GM23338 (cell line): ENCODE results near the gene VHLL. TPM values are rescaled to one million over a fixed set of nuclear protein-coding genes. Genes with fewer than 3 reads are reported as not detected.

ENCODE experiments used
- ATAC-seq: fragments of 200-7000 bp; cut with Tn5 transposase; 3 replicates; pipeline ENCODE4 v1.9.1; 2020
- DNase-seq: peaks from one replicate; pipeline ENCODE4 v3.0.0-alpha.2; 2015; ENCODE audit warnings: low spot score
- H2AFZ ChIP-seq: fragments of 200-600 bp; sonication (generic); 2 replicates; pipeline ENCODE4 v1.8.0; 2016; ENCODE audit warnings: antibody characterized with exemption, mild to moderate bottlenecking, moderate library complexity
- H3F3A ChIP-seq: fragments of 200-600 bp; sonication (generic); replicated peaks from 2 replicates; pipeline ENCODE4 v1.8.0; 2017; ENCODE audit warnings: antibody characterized with exemption, mixed run types, low read depth
- H3K27ac ChIP-seq: fragments of 200-600 bp; sonication (generic); 2 replicates; pipeline ENCODE4 v1.6.1; 2016; ENCODE audit warnings: low read depth
- H3K27me3 ChIP-seq: fragments of 200-600 bp; sonication (generic); 2 replicates; pipeline ENCODE4 v1.8.0; 2016; ENCODE audit warnings: mild to moderate bottlenecking, mixed run types, moderate library complexity; ENCODE audit not compliant: insufficient read depth
- H3K36me3 ChIP-seq: fragments of 200-600 bp; sonication (generic); 2 replicates; pipeline ENCODE4 v1.8.0; 2016; ENCODE audit warnings: mild to moderate bottlenecking; ENCODE audit not compliant: insufficient read depth
- H3K4me1 ChIP-seq: fragments of 200-600 bp; sonication (generic); 2 replicates; pipeline ENCODE4 v1.8.0; 2016; ENCODE audit warnings: mild to moderate bottlenecking, moderate library complexity; ENCODE audit not compliant: insufficient read depth
- H3K4me2 ChIP-seq: fragments of 200-600 bp; sonication (generic); 2 replicates; pipeline ENCODE4 v1.7.1; 2017; ENCODE audit warnings: mixed run types
- H3K4me3 ChIP-seq: fragments of 200-600 bp; sonication (generic); 2 replicates; pipeline ENCODE4 v1.6.1; 2016; ENCODE audit warnings: mixed run types
- H3K79me2 ChIP-seq: fragments of 200-600 bp; sonication (generic); replicated peaks from 2 replicates; pipeline ENCODE4 v1.8.0; 2017; ENCODE audit warnings: mild to moderate bottlenecking; ENCODE audit not compliant: insufficient read depth
- H3K9me2 ChIP-seq: fragments of 200-600 bp; sonication (generic); 2 replicates; pipeline ENCODE4 v1.8.0; 2017; ENCODE audit not compliant: insufficient read depth
- H4K20me1 ChIP-seq: fragments of 200-600 bp; sonication (generic); replicated peaks from 2 replicates; pipeline ENCODE4 v1.8.0; 2017; ENCODE audit warnings: mild to moderate bottlenecking; ENCODE audit not compliant: insufficient read depth
- H3K27ac Mint-ChIP-seq: 2 replicates; pipeline ENCODE4 v1.8.0; 2020; ENCODE audit warnings: inconsistent platforms, mild to moderate bottlenecking, moderate library complexity, mixed read lengths
- H3K27me3 Mint-ChIP-seq: 3 replicates; pipeline ENCODE4 v1.8.0; 2022; ENCODE audit warnings: low read depth, mild to moderate bottlenecking, moderate library complexity, mixed read lengths, inconsistent platforms; ENCODE audit not compliant: insufficient read depth, poor library complexity
- H3K36me3 Mint-ChIP-seq: 3 replicates; pipeline ENCODE4 v1.8.0; 2021; ENCODE audit warnings: low read depth, mild to moderate bottlenecking, inconsistent platforms, moderate library complexity, mixed read lengths
- H3K4me1 Mint-ChIP-seq: 3 replicates; pipeline ENCODE4 v1.8.0; 2020; ENCODE audit warnings: mild to moderate bottlenecking, inconsistent platforms, mixed read lengths
- H3K4me3 Mint-ChIP-seq: 3 replicates; pipeline ENCODE4 v1.8.0; 2021; ENCODE audit warnings: moderate library complexity, mild to moderate bottlenecking, inconsistent platforms, mixed read lengths
- H3K9me3 Mint-ChIP-seq: 3 replicates; pipeline ENCODE4 v1.8.0; 2020; ENCODE audit warnings: moderate library complexity, mild to moderate bottlenecking, inconsistent platforms, mixed read lengths
- CREB1 ChIP-seq: fragments of 250-450 bp; sonication (Bioruptor Pico); IDR thresholded peaks from 2 replicates; pipeline ENCODE4 v1.5.0; 2020; ENCODE audit warnings: low read depth, mild to moderate bottlenecking, moderate library complexity
- EZH2 ChIP-seq: fragments of 200-600 bp; sonication (generic); IDR thresholded peaks from one replicate; pipeline ENCODE4 v1.8.0; 2017; ENCODE audit warnings: antibody characterized with exemption, mild to moderate bottlenecking, low read depth; ENCODE audit not compliant: unreplicated experiment
- EZH2phosphoT487 ChIP-seq: fragments of 200-600 bp; sonication (generic); IDR thresholded peaks from one replicate; pipeline ENCODE4 v1.8.1; 2018; ENCODE audit warnings: antibody characterized with exemption; ENCODE audit not compliant: unreplicated experiment
- JUNB ChIP-seq: IDR thresholded peaks from one replicate; pipeline ENCODE4 v1.6.1; 2016; ENCODE audit warnings: antibody characterized with exemption; ENCODE audit not compliant: unreplicated experiment
- NANOG ChIP-seq: IDR thresholded peaks from 2 replicates; pipeline ENCODE4 v1.6.1; 2016; ENCODE audit warnings: antibody characterized with exemption, borderline replicate concordance
- POLR2AphosphoS5 ChIP-seq: IDR thresholded peaks from 2 replicates; pipeline ENCODE4 v1.6.1; 2016; ENCODE audit warnings: antibody characterized with exemption, low read depth
- STAT1 ChIP-seq: IDR thresholded peaks from one replicate; pipeline ENCODE4 v1.6.1; 2016; ENCODE audit warnings: antibody characterized with exemption; ENCODE audit not compliant: unreplicated experiment
- ZNF114 ChIP-seq: fragments of 250-450 bp; sonication (Bioruptor Pico); IDR thresholded peaks from 2 replicates; pipeline ENCODE4 v1.5.0; 2020; ENCODE audit warnings: mild to moderate bottlenecking, moderate library complexity
- ZNF331 ChIP-seq: fragments of 250-450 bp; sonication (Bioruptor Pico); IDR thresholded peaks from 2 replicates; pipeline ENCODE4 v1.5.0; 2020; ENCODE audit warnings: low read depth, mild to moderate bottlenecking, moderate library complexity
- ZNF462 ChIP-seq: fragments of 250-450 bp; sonication (Bioruptor Pico); IDR thresholded peaks from 2 replicates; pipeline ENCODE4 v1.5.0; 2020; ENCODE audit warnings: mild to moderate bottlenecking, moderate library complexity
- polyA plus RNA-seq: library from polyadenylated mRNA; unstranded; fragments of >200 nt; fragmentation: Nextera tagmentation; extraction: Ambion mirVana; gene quantifications from 2 replicates; pipeline ENCODE4 v1.2.1, GENCODE V29; 2016
- total RNA-seq: library from RNA; depleted of rRNA; stranded (reverse); fragments of >200 nt; shearing (Covaris generic); gene quantifications from 2 replicates; pipeline ENCODE4 v1.2.3, GENCODE V29; 2014
- TF ChIP-seq, protein P1 (sequence below): IDR thresholded peaks from one replicate; pipeline ENCODE4 v1.6.1; 2018; ENCODE audit warnings: antibody characterized with exemption; ENCODE audit not compliant: unreplicated experiment
- TF ChIP-seq, protein P2 (sequence below), 2 experiments: fragments of 200-600 bp in 1 of 2; sonication (generic) in 1 of 2; conservative IDR thresholded peaks; 2 replicates each; pipeline versions ENCODE4 v1.5.1 to v1.6.1; 2016 to 2017; ENCODE audit warnings: antibody characterized with exemption in 2 of 2, low read depth in 2 of 2, mild to moderate bottlenecking in 2 of 2, moderate library complexity in 1 of 2
- TF ChIP-seq, protein P3 (sequence below): IDR thresholded peaks from 2 replicates; pipeline ENCODE4 v1.6.1; 2016; ENCODE audit warnings: antibody characterized with exemption

The VHLL gene
- total and polyA plus RNA-seq, 2 experiments from 2014 or later: not detected

- no peak overlapping the region for H3K27ac Mint-ChIP-seq
Measured at GRCh38 chr1:156347331-156347730, 48.2 kb upstream of the VHLL start.

More at GRCh38 chr1:156347331-156347730, 48.2 kb upstream of the VHLL start:
- Histone ChIP-seq H2AFZ (no peak overlapping the region), H3K9me2 (no peaks in the 10 kb centered on the region), H3K27me3 (no peaks in the 10 kb centered on the region), H4K20me1 (no peaks in the 10 kb centered on the region; the same call in 1 of the 2 replicates), H3K27ac (no peak overlapping the region), H3F3A (no peaks in the 10 kb centered on the region; the same call in 1 of the 2 replicates), H3K4me1 (no peaks in the 10 kb centered on the region), H3K36me3 (no peaks in the 10 kb centered on the region), H3K79me2 (no peaks in the 10 kb centered on the region), H3K4me2 (no peak overlapping the region), H3K4me3 (no peak overlapping the region)
- H3K36me3 Mint-ChIP-seq: no peaks in the 10 kb centered on the region
- H3K4me1 Mint-ChIP-seq: no peaks in the 10 kb centered on the region
- TF ChIP-seq, protein P1, sequence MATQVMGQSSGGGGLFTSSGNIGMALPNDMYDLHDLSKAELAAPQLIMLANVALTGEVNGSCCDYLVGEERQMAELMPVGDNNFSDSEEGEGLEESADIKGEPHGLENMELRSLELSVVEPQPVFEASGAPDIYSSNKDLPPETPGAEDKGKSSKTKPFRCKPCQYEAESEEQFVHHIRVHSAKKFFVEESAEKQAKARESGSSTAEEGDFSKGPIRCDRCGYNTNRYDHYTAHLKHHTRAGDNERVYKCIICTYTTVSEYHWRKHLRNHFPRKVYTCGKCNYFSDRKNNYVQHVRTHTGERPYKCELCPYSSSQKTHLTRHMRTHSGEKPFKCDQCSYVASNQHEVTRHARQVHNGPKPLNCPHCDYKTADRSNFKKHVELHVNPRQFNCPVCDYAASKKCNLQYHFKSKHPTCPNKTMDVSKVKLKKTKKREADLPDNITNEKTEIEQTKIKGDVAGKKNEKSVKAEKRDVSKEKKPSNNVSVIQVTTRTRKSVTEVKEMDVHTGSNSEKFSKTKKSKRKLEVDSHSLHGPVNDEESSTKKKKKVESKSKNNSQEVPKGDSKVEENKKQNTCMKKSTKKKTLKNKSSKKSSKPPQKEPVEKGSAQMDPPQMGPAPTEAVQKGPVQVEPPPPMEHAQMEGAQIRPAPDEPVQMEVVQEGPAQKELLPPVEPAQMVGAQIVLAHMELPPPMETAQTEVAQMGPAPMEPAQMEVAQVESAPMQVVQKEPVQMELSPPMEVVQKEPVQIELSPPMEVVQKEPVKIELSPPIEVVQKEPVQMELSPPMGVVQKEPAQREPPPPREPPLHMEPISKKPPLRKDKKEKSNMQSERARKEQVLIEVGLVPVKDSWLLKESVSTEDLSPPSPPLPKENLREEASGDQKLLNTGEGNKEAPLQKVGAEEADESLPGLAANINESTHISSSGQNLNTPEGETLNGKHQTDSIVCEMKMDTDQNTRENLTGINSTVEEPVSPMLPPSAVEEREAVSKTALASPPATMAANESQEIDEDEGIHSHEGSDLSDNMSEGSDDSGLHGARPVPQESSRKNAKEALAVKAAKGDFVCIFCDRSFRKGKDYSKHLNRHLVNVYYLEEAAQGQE: no peak
- TF ChIP-seq, protein P2, sequence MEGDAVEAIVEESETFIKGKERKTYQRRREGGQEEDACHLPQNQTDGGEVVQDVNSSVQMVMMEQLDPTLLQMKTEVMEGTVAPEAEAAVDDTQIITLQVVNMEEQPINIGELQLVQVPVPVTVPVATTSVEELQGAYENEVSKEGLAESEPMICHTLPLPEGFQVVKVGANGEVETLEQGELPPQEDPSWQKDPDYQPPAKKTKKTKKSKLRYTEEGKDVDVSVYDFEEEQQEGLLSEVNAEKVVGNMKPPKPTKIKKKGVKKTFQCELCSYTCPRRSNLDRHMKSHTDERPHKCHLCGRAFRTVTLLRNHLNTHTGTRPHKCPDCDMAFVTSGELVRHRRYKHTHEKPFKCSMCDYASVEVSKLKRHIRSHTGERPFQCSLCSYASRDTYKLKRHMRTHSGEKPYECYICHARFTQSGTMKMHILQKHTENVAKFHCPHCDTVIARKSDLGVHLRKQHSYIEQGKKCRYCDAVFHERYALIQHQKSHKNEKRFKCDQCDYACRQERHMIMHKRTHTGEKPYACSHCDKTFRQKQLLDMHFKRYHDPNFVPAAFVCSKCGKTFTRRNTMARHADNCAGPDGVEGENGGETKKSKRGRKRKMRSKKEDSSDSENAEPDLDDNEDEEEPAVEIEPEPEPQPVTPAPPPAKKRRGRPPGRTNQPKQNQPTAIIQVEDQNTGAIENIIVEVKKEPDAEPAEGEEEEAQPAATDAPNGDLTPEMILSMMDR (conservative IDR thresholded peaks at IDR 0.05; ENCODE audit: low read depth in 2 of 2): no peak
- TF ChIP-seq ZNF462 (CRISPR knock-in tag) (no peak), CREB1 (CRISPR knock-in tag) (no peak), JUNB (no peak), ZNF331 (CRISPR knock-in tag) (no peak), STAT1 (no peak), NANOG (no peak), ZNF114 (CRISPR knock-in tag) (no peak), EZH2phosphoT487 (no peak), EZH2 (no peak), POLR2AphosphoS5 (no peak)
- TF ChIP-seq, protein P3, sequence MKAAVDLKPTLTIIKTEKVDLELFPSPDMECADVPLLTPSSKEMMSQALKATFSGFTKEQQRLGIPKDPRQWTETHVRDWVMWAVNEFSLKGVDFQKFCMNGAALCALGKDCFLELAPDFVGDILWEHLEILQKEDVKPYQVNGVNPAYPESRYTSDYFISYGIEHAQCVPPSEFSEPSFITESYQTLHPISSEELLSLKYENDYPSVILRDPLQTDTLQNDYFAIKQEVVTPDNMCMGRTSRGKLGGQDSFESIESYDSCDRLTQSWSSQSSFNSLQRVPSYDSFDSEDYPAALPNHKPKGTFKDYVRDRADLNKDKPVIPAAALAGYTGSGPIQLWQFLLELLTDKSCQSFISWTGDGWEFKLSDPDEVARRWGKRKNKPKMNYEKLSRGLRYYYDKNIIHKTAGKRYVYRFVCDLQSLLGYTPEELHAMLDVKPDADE: no peak
- DNase-seq (no peak), ATAC-seq (no peak)
- no peaks in the 10 kb centered on the region for H3K9me3 Mint-ChIP-seq
- no peaks in the 10 kb centered on the region for H3K27me3 Mint-ChIP-seq
- H3K4me3 Mint-ChIP-seq: no peak overlapping the region
